GM21529 (cell line): ENCODE measurements around the gene COL4A2.

ENCODE experiments used
- ATAC-seq: cut with Tn5 transposase; IDR thresholded peaks from one replicate; pipeline ENCODE4 v1.9.1; 2021; ENCODE audit not compliant: unreplicated experiment

The COL4A2 gene

GRCh38 chr13:110431425-110432294 lies 124.6 kb downstream of the COL4A2 start:
- no peak for ATAC-seq

- ATAC-seq: no peak
Measured at GRCh38 chr13:110432522-110432921, 125.4 kb downstream of the COL4A2 start.

GRCh38 chr13:110433014-110433413 lies 125.9 kb downstream of the COL4A2 start:
- no peak for ATAC-seq

GRCh38 chr13:110434629-110435028 lies 127.5 kb downstream of the COL4A2 start:
- no peak for ATAC-seq

GRCh38 chr13:110435331-110435730 lies 128.2 kb downstream of the COL4A2 start:
- ATAC-seq: no peak

- ATAC-seq: no peak
Measured at GRCh38 chr13:110436276-110436675, 129.2 kb downstream of the COL4A2 start.

- no peak for ATAC-seq
Measured at GRCh38 chr13:110436786-110437370, 129.8 kb downstream of the COL4A2 start.

- ATAC-seq: no peak
Measured at GRCh38 chr13:110438211-110438610, 131.1 kb downstream of the COL4A2 start.

GRCh38 chr13:110438776-110439175 lies 131.7 kb downstream of the COL4A2 start:
- ATAC-seq: no peak

GRCh38 chr13:110440946-110441731 lies 134.1 kb downstream of the COL4A2 start:
- ATAC-seq: no peak

- ATAC-seq: no peak
Measured at GRCh38 chr13:110442930-110443621, 136.0 kb downstream of the COL4A2 start.

GRCh38 chr13:110443622-110444225 lies 136.6 kb downstream of the COL4A2 start:
- ATAC-seq: peak; percentile 32

GRCh38 chr13:110444226-110444653 lies 137.2 kb downstream of the COL4A2 start:
- peak; percentile 62 for ATAC-seq

GRCh38 chr13:110445183-110445582 lies 138.1 kb downstream of the COL4A2 start:
- peak; percentile 37 for ATAC-seq

- no peak for ATAC-seq
Measured at GRCh38 chr13:110445722-110446574, 138.9 kb downstream of the COL4A2 start.

GRCh38 chr13:110446575-110446890 lies 139.4 kb downstream of the COL4A2 start:
- no peak for ATAC-seq

GRCh38 chr13:110447058-110447511 lies 140.0 kb downstream of the COL4A2 start:
- peak; percentile 40 for ATAC-seq

- no peak for ATAC-seq
Measured at GRCh38 chr13:110447801-110448200, 140.7 kb downstream of the COL4A2 start.

- no peak for ATAC-seq
Measured at GRCh38 chr13:110448230-110448629, 141.1 kb downstream of the COL4A2 start.

GRCh38 chr13:110448677-110449076 lies 141.6 kb downstream of the COL4A2 start:
- no peak for ATAC-seq
